OCI-M2 (cell line): ENCODE measurements around the gene NT5C1B.

Source experiments
- DNase-seq: peaks from one replicate; lab custom pipeline; 2025; ENCODE audit not compliant: unreplicated experiment; lab: John Stamatoyannopoulos, UW

Gene NT5C1B

GRCh38 chr2:18600255-18600613 is 10.9 kb upstream of the NT5C1B start:
- no peak for DNase-seq

DNA sequence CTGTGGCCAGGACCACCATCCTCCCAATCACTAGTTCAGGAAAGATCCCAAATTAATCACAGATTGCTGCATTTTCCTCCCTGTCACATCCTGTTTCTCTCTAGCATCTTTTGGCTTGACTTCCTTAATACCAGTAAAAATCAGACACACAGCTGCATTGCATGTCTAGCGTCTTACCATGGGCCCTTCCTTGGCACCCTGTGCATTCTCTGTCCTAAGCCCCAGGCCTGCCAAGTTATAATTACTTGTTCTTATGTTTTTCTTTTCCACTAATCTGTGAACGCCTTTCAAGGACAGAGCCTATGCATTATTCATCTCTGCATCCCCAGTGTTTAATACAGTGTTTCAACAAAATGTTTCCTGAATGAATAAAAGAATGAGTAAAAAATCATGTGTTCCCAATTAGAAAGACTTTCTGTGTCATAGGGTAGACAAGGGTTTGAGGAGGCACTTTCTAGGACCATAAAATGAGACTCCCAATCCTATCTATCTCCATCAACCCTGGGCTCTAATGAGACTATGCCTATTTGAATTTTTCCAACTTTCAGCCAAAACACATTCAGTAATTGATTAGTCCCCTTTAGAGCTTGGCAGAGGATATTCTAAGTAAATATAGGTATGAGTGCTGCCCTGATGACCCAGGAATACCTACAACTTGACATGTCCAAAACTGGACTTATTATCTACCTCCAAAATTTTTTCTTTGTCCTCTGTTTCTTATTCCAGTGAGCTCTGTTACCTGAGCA is 10.3 kb upstream of the NT5C1B start:
- DNase-seq = no peak

DNA sequence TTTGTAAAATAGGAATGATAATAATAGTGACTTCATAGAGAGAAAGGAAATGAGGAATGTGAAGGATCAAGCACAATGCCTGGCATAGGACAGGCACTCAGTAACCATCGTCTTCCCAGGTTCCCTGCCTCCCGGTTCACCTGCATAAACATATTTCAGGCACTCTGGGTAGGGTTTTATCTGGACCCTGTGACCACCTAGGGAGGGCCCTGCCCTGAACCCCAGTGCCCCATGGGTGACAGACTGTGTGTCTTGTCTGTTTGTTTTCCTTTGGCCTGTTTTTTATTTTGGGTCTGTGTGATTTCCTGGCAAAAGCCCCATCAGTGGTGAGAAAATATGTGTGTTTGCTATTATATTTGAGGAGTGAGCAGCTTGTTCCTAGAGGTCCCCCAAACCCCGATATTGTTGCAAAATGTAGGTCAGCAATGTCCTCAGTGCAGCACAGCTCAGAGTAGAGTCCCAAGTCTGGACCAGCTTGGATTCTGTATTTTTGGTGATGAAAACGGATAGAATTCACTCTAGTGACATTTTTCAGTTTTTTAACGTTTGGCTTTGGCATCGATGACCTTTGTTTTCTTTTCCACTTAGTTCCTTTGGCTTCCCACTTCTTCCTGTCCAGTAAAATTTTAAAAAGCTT is 9.6 kb upstream of the NT5C1B start:
- DNase-seq = no peak

DNA sequence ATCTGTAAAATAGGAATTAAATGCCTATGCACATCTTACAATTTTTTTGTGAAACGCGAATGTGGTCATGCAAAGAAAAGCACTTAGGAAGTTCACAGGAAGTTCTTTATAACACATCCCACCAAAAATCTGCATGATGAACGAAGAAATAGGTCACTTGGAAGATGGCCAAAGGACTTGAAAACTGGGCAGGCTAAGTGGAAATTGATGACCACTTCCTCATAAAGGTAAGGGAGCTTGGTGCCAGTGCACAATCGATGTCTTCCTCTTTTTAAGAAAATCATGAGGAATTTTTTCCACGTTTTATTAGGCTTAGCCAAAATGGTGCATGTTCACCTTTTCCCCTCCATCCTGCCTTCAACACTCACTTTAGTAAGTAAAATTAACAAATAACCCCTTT is 8.2 kb upstream of the NT5C1B start:
- no peak for DNase-seq

DNA sequence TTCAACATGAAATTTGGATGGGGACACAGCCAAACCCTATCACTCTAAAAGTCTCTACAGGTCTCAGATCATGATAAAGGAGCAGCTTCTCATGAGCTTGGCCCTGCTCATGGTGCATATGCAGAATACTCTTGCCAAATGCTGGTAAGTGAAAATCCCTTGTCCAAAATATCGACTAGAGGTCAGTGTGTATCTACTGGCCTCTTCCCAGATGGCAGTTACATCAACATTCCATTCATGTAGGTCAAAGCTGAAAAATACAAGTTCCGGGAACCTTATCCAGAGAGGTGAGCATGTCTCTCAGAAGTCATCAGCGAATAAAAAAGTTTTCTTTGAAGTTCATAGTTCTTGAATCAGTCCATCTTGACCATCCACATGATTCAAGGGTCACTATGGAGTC is 7.6 kb upstream of the NT5C1B start:
- no peak for DNase-seq

- DNase-seq = no peak
Observed at GRCh38 chr2:18593496-18593895, 4.1 kb upstream of the NT5C1B start.

DNA sequence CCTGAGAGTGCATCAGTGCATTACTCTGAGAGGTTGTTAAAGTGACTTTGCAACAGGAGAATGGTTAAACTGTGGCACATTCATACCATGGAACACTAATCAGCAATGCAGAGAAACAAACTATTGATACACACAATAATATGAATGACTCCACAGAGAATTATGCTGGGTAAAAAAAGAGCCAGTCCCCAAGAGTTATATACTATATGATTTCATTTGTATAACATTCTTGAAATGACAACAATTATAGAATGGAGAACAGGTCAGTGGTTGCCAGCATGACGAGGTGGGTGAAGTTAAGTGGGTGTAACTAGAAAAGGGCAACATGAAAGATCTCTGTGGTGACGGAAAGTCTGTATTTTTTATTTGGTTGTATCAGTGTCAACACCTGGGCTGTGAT is 3.0 kb upstream of the NT5C1B start:
- no peak for DNase-seq

GRCh38 chr2:18588802-18589201 is 567 bp downstream of the NT5C1B start:
- DNase-seq = no peak

DNA sequence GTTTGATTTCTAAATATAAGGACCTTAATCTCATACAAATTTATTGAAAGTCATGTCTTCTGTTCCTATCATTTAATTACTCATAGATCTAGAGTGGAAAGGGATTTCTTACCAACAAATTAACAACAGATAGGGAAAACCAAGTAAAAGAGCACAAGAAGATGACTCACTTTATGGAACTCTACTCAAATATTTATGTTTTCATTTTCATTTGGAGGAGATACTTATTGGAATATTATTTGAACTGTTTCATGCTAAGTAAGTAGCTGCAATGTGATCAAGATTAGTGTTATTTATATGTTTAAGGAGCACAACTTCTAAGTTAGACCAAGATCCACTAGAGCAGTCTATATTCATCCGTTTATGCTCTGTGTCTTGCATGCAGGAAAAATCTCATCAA is 1.3 kb downstream of the NT5C1B start:
- DNase-seq = no peak

- no peak for DNase-seq
Observed at GRCh38 chr2:18585526-18585925, 3.8 kb downstream of the NT5C1B start.

- DNase-seq = no peak
Observed at GRCh38 chr2:18584608-18584954, 4.8 kb downstream of the NT5C1B start.

GRCh38 chr2:18583905-18584607 is 5.3 kb downstream of the NT5C1B start:
- DNase-seq = no peak

DNA sequence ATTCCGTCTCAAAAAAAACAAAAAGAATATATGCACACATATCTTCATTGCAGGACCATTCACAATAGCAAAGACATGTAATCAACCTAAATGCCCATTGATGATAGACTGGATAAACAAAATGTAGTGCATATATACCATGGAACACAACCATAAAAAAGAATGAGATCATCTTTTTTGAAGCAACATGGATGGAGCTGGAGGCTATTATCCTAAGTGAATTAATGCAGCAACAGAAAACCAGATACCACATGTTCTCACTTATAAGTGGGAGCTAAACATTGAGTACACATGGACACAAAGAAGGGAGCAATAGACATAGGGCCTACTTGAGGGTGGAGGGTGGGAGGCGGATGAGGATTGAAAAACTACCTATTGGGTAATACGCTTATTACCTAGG is 8.8 kb downstream of the NT5C1B start:
- DNase-seq = no peak

- DNase-seq = no peak
Observed at GRCh38 chr2:18578033-18578432, 11.3 kb downstream of the NT5C1B start.

- DNase-seq = no peak
Observed at GRCh38 chr2:18566145-18566769, 23.1 kb downstream of the NT5C1B start.

DNA sequence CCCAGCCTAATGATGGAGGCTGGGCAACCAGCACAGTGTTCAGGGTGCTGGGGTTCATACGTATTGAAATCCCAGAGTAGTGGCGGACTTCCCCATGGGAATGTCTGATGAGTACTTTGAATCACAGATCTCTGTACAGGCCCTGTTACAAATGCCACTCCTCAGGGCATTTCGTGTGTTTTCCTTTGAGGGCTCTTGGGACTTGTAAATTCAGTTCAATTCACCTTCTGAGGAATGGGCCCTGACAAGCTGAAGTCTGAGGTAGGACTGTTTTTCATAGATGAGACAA is 28.6 kb downstream of the NT5C1B start:
- DNase-seq = no peak

DNA sequence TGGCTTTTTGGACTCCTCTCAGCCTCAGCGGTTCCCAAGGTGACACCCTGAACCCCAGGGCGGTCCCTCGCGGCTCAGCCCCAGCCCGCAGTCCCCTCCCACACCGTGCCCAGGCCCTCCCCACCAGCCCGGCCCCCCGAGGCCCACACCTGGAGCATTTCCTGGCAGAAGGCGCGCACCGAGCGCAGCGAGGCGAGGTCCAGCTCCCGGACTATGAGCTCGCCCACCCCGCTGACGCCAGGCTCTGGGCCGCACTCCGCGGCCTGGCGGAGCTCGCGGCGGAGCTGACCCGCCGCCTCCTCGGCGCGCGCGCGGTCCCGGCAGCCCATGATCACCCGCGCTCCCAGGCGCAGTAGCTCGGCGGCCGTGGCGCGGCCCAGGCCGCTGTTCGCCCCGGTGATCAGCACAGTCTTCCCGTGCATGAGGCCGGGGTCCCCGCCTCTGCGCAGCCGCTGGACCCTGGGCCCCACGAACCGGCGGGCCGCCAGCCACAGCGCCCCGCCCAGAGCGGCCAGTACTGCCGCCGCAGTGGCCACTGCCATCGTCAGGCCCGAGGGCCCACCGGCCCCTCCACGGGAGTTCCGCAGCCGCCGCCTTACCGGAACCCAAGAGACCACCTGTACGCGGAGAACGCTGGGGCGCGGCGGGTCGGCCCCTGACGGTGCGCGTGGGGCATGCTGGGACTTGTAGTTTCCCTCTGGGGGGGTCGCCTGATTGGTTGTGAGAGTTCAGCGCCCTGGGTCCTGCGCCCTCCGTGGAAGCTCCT is 29.2 kb downstream of the NT5C1B start, which contains the start of gene RDH14:
Gene RDH14, minus strand, starts transcription at position 623 of the 766 bp plus-strand sequence. Its CDS starts 81 bp downstream, at position 542.
- DNase-seq = peak; percentile 34

- no peak for DNase-seq
Observed at GRCh38 chr2:18559531-18560030, 29.8 kb downstream of the NT5C1B start.

DNA sequence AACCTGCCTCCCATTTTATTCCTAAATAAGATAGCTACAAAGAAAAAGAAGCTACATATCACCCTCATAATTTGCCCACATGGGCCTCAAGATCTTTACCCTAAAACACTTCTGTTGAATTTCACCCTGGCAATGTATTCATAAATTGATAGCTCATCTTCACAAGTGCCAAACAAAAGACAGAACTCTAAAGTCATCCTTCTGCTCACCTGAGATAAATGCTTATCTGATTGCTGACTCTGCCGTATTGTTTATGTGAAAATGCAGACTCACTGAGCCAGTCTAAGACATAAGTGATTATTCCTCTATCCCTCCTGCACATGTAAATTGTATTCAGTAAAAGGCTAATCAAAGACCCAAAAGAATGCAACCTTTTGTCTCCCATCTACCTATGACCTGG is 30.9 kb downstream of the NT5C1B start:
- no peak for DNase-seq

GRCh38 chr2:18557121-18557520 is 32.2 kb downstream of the NT5C1B start:
- DNase-seq = no peak
